Keratinocyte (primary cell): Measurements from ENCODE around the gene PTPRU.

Source experiments
- CTCF ChIP-seq, 3 experiments: IDR thresholded peaks in 1 of 3; conservative IDR thresholded peaks in 1 of 3; optimal IDR thresholded peaks in 1 of 3; 2 replicates in 2 of 3; 3 replicates in 1 of 3; pipeline versions ENCODE3 to v1.5.1; 2011; ENCODE audit warnings: low read length in 3 of 3, mild to moderate bottlenecking in 3 of 3, moderate library complexity in 2 of 3, control low read depth in 1 of 3, inconsistent platforms in 1 of 3; ENCODE audit not compliant: insufficient read depth in 2 of 3; ENCODE audit errors: extremely low read depth in 1 of 3
- EZH2 ChIP-seq: IDR thresholded peaks from one replicate; pipeline ENCODE4 v1.6.1; 2012; ENCODE audit warnings: inconsistent platforms, mild to moderate bottlenecking, low read length, moderate library complexity

- TF ChIP-seq CTCF (optimal IDR thresholded peaks at IDR 0.05 in 1 of 3, IDR thresholded peaks at IDR 0.05 in 1 of 3, conservative IDR thresholded peaks at IDR 0.05 in 1 of 3; ENCODE audit: extremely low read depth in 1 of 3, insufficient read depth in 2 of 3, low read length in 3 of 3), result no peak
- no peak for TF ChIP-seq EZH2
Observed at GRCh38 chr1:29331309-29331708, 95.0 kb downstream of the PTPRU start.
